GM19372 (cell line): ENCODE measurements around the gene DSCAML1.

ENCODE experiments used
- ATAC-seq: cut with Tn5 transposase; IDR thresholded peaks from one replicate; pipeline ENCODE4 v1.9.1; 2021; ENCODE audit warnings: mild to moderate bottlenecking, low read depth, moderate library complexity; ENCODE audit not compliant: unreplicated experiment

The DSCAML1 gene

GRCh38 chr11:117676501-117676900 is 120.5 kb downstream of the DSCAML1 start:
- ATAC-seq: no peak

GRCh38 chr11:117673602-117674001 is 123.4 kb downstream of the DSCAML1 start:
- ATAC-seq: no peak

GRCh38 chr11:117671370-117671769 is 125.6 kb downstream of the DSCAML1 start:
- ATAC-seq: no peak

- ATAC-seq: no peak
These were observed 126.1 kb downstream of the DSCAML1 start for GRCh38 chr11:117670924-117671323.

GRCh38 chr11:117670443-117670842 is 126.6 kb downstream of the DSCAML1 start:
- ATAC-seq: no peak

- ATAC-seq: no peak
These were observed 127.4 kb downstream of the DSCAML1 start for GRCh38 chr11:117669616-117670015.

- no peak for ATAC-seq
These were observed 128.0 kb downstream of the DSCAML1 start for GRCh38 chr11:117669062-117669461.

GRCh38 chr11:117668321-117668751 is 128.7 kb downstream of the DSCAML1 start:
- ATAC-seq: no peak

GRCh38 chr11:117664897-117665296 is 132.1 kb downstream of the DSCAML1 start:
- no peak for ATAC-seq

- ATAC-seq: no peak
These were observed 133.2 kb downstream of the DSCAML1 start for GRCh38 chr11:117663821-117664220.

- no peak for ATAC-seq
These were observed 133.6 kb downstream of the DSCAML1 start for GRCh38 chr11:117663414-117663813.

GRCh38 chr11:117662671-117663269 is 134.2 kb downstream of the DSCAML1 start:
- no peak for ATAC-seq

GRCh38 chr11:117662255-117662654 is 134.8 kb downstream of the DSCAML1 start:
- no peak for ATAC-seq

GRCh38 chr11:117658809-117659208 is 138.2 kb downstream of the DSCAML1 start:
- ATAC-seq: no peak

GRCh38 chr11:117657794-117658193 is 139.2 kb downstream of the DSCAML1 start:
- ATAC-seq: no peak

GRCh38 chr11:117654281-117655255 is 142.4 kb downstream of the DSCAML1 start:
- ATAC-seq: no peak

- no peak for ATAC-seq
These were observed 144.5 kb downstream of the DSCAML1 start for GRCh38 chr11:117652521-117652920.

GRCh38 chr11:117649296-117650055 is 147.5 kb downstream of the DSCAML1 start:
- ATAC-seq: no peak

- ATAC-seq: no peak
These were observed 149.1 kb downstream of the DSCAML1 start for GRCh38 chr11:117647872-117648271.

GRCh38 chr11:117647207-117647606 is 149.8 kb downstream of the DSCAML1 start:
- no peak for ATAC-seq

GRCh38 chr11:117646411-117646810 is 150.6 kb downstream of the DSCAML1 start:
- ATAC-seq: no peak
